Psoas muscle (tissue), 8 donors: ENCODE data around the gene BICC1. TPM values are rescaled to one million over a fixed set of nuclear protein-coding genes. Genes with fewer than 3 reads are reported as not detected.
A peak's percentile ranks its signal among the peaks of the same experiment; 100 is the strongest.

ENCODE experiments used
- ATAC-seq, 4 donors: fragments of 200-7000 bp; cut with Tn5 transposase; one replicate each; pipeline ENCODE4 v1.9.1; 2020; ENCODE audit warnings: moderate library complexity in 3 of 4, mild to moderate bottlenecking in 2 of 4
- DNase-seq, 2 donors: peaks; one replicate each; pipeline ENCODE4 v3.0.0-alpha.2; 2020
- H3K27ac ChIP-seq: fragments of 200-600 bp; one replicate; pipeline ENCODE4 v1.8.0; 2022
- H3K27me3 ChIP-seq, 3 donors: fragments of 200-600 bp in 1 of 3; one replicate each; pipeline versions ENCODE4 v1.6.1 to v1.8.0; 2013 to 2022; ENCODE audit warnings: low read length in 2 of 3, mild to moderate bottlenecking in 2 of 3, moderate library complexity in 1 of 3; ENCODE audit not compliant: insufficient read depth in 3 of 3
- H3K36me3 ChIP-seq, 2 donors: fragments of 200-600 bp in 1 of 2; one replicate each; pipeline versions ENCODE4 v1.6.1 to v1.8.0; 2013 to 2022; ENCODE audit warnings: low read depth in 1 of 2, mild to moderate bottlenecking in 1 of 2, moderate library complexity in 1 of 2; ENCODE audit not compliant: insufficient read depth in 1 of 2
- H3K4me1 ChIP-seq: fragments of 200-600 bp; one replicate; pipeline ENCODE4 v1.8.0; 2022
- H3K4me3 ChIP-seq: fragments of 200-600 bp; one replicate; pipeline ENCODE4 v1.8.0; 2022; ENCODE audit warnings: mild to moderate bottlenecking
- H3K9me3 ChIP-seq: fragments of 200-600 bp; one replicate; pipeline ENCODE4 v1.8.0; 2022
- CTCF ChIP-seq: fragments of 200-600 bp; IDR thresholded peaks from one replicate; pipeline ENCODE4 v1.8.0; 2022; ENCODE audit warnings: antibody characterized with exemption
- WGBS, 3 donors: extraction: QIAGEN DNeasy Blood & Tissue Kit; methylation state at CpG; one replicate each; pipeline versions ENCODE4 v1.1.6 to v1.1.7; 2013; 5-methylcytosine and 5-hydroxymethylcytosine counted together
- intact Hi-C, 2 donors: fragments of 100-400 bp; cut with DNase I; formaldehyde crosslinking; loops; one replicate each; pipeline versions ENCODE4 v1.11.0 to v1.14.2; 2022
- polyA plus RNA-seq, 3 donors: library from polyadenylated mRNA; stranded (reverse); fragments of 200-250 nt; gene quantifications; one replicate each; pipeline ENCODE4 v1.2.3, GENCODE V29; 2013
- total RNA-seq, 4 donors: library from RNA; stranded (reverse); fragmentation: NEBNext Ultra II Directional in 2 of 4; extraction: Animal tissue kit (Norgen Biotek cat#: 25700) in 2 of 4; gene quantifications; one replicate each; pipeline versions ENCODE4 v1.2.1 to v1.2.4, GENCODE V29; 2021 to 2023
- donor health status: healthy with polysubstance abuse.
- donor health status: DM: no; HTN: no; CAD: no; lungs with moderate emphysema.
- donor health status: Bipolar disorder and iron deficiency.
- donor health status: healthy.
- donor health status: DM: yes; HTN: yes; CAD: no.
- donor health status: DM: no; HTN: no; CAD: no.
- donor health status: DM: no; HTN: no; CAD: no.
- donor health status: DM: yes; HTN: yes; CAD: no.

The BICC1 gene
- total and polyA plus RNA-seq, 7 donors = 4.7 to 13.2 (median 6.9) TPM

- H3K4me1 ChIP-seq = no peaks in the 10 kb centered on the region
- intact Hi-C loops = no loop called here
- ATAC-seq (no peak), DNase-seq (no peak)
- no peaks in the 10 kb centered on the region for H3K9me3 ChIP-seq
- no peak overlapping the region for H3K27ac ChIP-seq
- no peaks in the 10 kb centered on the region for H3K27me3 ChIP-seq
- no peaks in the 10 kb centered on the region for H3K36me3 ChIP-seq
- WGBS, 3 donors = 70 to 78% (median 70%) methylated on average over 2 of the region's 2 CpGs
- no peak overlapping the region for H3K4me3 ChIP-seq
- no peak for TF ChIP-seq CTCF
These were observed 44.6 kb upstream of the BICC1 start for GRCh38 chr10:58467931-58468635.

GRCh38 chr10:58473976-58474375 is 38.7 kb upstream of the BICC1 start:
- Histone ChIP-seq H3K4me1 (no peaks in the 10 kb centered on the region), H3K27ac (no peak overlapping the region), H3K36me3 (no peaks in the 10 kb centered on the region), H3K9me3 (no peaks in the 10 kb centered on the region), H3K27me3 (no peaks in the 10 kb centered on the region), H3K4me3 (no peak overlapping the region)
- DNase-seq = no peak
- intact Hi-C loops = no loop called here
- TF ChIP-seq CTCF = no peak
- 80 to 93% (median 84%) methylated on average over 3 of the region's 3 CpGs for WGBS, 3 donors
- ATAC-seq = no peak

GRCh38 chr10:58475322-58476277 is 37.1 kb upstream of the BICC1 start:
- ATAC-seq = no peak
- TF ChIP-seq CTCF = no peak
- Histone ChIP-seq H3K36me3 (no peaks in the 10 kb centered on the region), H3K9me3 (no peaks in the 10 kb centered on the region), H3K27ac (no peak overlapping the region), H3K4me3 (peak overlapping the region; percentile 25), H3K4me1 (no peaks in the 10 kb centered on the region), H3K27me3 (no peaks in the 10 kb centered on the region)
- DNase-seq = no peak
- WGBS, 3 donors = 33 to 39% (median 36%) methylated on average over 11 of the region's 11 CpGs
- intact Hi-C loops = no loop called here

- DNase-seq (peak; percentile 15 to 47), ATAC-seq (no peak)
- WGBS, 3 donors = 35 to 53% (median 47%) methylated on average over 2 of the region's 2 CpGs
- H3K4me1 ChIP-seq = no peaks in the 10 kb centered on the region
- no peaks in the 10 kb centered on the region for H3K27me3 ChIP-seq
- no peak overlapping the region for H3K27ac ChIP-seq
- no peaks in the 10 kb centered on the region for H3K36me3 ChIP-seq
- intact Hi-C loops = no loop called here
- TF ChIP-seq CTCF = no peak
- H3K4me3 ChIP-seq = no peak overlapping the region
- no peaks in the 10 kb centered on the region for H3K9me3 ChIP-seq
These were observed 35.5 kb upstream of the BICC1 start for GRCh38 chr10:58477122-58477521.
